Measurements from ENCODE around the gene KANSL3.

Gene KANSL3

DNA sequence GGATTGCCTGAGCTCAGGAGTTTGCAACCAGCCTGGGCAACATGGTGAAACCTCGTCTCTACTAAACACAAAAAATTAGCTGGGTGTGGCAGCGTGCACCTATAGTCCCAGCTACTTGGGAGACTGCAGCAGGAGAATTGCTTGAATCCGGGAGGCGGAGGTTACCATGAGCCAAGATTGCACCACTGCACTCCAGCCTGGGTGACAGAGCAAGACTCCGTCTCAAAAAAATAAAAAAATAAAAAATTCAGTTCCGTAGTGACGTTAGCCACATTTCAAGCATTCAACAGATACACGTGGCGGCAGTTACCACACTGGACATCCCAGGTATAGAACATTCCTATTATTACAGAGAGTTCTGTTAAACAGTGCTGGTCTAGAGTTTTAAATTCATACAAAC, 4.5 kb downstream of the KANSL3 start:
- TF ChIP-seq GATA3 (IDR thresholded peaks at IDR 0.05; ENCODE audit: low read depth, low read length) (no peak), GATA2 (IDR thresholded peaks at IDR 0.05; ENCODE audit: low read depth, low read length) (no peak)

DNA sequence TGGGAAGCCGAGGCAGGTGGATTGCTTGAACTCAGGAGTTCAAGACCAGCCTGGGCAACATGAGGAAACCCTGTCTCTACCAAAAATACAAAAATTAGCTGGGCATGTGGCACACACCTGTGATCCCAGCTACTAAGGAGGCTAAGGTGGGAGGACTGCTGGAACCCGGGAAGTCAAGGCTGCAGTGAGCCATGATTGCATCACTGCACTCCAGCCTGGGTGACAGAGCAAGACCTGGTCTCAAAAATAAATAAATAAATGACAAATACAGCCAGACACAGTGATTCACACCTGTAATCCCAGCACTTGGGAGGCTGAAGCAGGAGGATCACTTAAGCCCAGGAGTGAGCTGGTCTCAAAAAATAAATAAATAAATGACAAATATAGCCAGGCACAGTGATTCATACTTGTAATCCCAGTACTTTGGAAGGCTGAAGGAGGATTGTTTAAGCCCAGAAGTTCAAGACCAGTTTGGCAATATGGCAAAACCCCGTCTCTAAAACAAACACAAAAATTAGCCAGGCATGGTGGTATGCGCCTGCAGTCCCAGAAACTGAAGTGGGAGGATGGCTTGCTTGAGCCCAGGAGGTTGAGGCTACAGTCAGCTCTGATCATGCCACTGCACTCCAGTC, 6.2 kb downstream of the KANSL3 start:
- no peak for TF ChIP-seq GATA2 (IDR thresholded peaks at IDR 0.05; ENCODE audit: low read depth, low read length)
- TF ChIP-seq GATA3 (IDR thresholded peaks at IDR 0.05; ENCODE audit: low read depth, low read length): no peak

DNA sequence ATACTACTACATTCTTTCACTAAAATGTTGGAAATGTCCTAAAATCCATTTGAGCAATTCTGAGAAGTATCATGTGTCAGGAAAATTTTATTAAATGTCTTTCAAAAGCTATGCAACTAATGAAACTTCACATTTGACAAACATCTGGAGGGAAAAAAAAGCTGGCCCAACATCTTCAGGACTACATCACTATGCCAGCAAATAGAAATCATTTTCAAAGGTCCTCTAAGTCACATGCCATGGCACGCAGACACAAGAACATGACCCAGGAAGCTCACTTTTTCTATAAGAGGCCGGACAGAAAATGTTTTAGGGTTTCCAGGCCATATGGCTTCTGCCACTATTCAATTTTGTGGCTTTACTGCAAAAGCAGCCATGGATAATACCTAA, 11.6 kb downstream of the KANSL3 start:
- no peak for TF ChIP-seq GATA3 (IDR thresholded peaks at IDR 0.05; ENCODE audit: low read depth, low read length)
- no peak for TF ChIP-seq GATA2 (IDR thresholded peaks at IDR 0.05; ENCODE audit: low read depth, low read length)

DNA sequence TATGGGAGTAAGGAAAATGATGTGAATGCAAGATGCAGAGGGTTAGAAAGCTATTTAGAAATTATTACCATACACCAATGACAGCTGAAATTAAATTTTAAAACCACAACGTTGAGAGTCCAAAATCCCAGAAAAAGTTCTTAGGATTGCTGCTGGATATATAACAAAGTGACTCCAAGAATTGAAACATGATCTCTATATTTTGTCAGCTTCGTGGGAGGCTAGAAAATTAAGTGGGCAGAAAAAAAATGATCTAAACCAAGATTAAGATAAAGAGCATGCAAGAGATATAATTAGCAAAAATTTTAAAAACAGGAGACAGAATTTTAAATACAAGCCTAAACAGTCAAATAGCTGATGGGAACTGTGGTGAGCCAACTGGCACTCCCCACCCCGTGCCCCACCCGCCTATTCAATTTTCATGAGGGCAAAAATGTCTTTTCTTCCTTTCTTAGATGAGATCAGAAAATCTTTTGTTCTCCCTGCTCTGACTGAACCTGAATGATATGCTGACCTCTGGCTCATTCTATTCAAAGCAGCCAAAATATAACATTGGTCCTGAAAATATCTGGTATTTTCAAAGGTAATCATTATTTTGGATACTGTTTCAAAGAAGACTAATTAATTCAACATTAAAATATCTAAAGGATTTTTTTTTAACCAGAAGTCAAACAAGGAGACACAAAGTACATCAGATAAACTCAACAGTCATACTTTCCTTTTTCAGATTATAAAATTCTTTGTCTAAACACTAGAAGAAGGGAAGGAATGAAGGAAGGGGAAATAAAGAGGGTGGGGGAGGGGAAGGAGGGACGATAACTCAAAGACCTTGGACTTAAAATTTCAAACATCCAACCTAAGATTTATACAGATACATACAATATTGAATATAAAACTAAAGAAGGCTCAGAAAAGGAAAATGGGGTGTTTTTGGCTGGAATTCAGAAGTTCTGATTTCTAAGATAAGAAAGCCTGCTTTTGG, 12.2 kb downstream of the KANSL3 start:
- TF ChIP-seq GATA2 (IDR thresholded peaks at IDR 0.05; ENCODE audit: low read depth, low read length): no peak
- no peak for TF ChIP-seq GATA3 (IDR thresholded peaks at IDR 0.05; ENCODE audit: low read depth, low read length)

DNA sequence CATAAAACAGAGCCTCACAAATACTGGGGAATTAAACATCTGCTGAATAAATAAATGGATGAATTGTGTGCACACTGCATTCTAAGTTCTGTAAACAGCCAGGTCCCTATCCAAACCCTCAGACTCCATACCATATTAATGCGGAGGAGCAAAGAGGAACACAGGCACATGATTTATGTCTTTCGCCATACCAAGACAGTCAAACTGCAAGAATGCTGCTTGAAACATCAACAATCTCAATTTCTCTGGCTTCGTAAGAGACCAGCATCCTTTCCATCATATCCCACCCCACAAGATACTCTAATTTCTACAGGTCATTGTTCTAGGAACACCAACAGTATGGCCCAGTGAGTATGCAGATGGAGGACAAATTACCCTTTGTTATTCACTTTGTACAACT, 15.0 kb downstream of the KANSL3 start:
- no peak for TF ChIP-seq GATA3 (IDR thresholded peaks at IDR 0.05; ENCODE audit: low read depth, low read length)
- TF ChIP-seq GATA2 (IDR thresholded peaks at IDR 0.05; ENCODE audit: low read depth, low read length): no peak

DNA sequence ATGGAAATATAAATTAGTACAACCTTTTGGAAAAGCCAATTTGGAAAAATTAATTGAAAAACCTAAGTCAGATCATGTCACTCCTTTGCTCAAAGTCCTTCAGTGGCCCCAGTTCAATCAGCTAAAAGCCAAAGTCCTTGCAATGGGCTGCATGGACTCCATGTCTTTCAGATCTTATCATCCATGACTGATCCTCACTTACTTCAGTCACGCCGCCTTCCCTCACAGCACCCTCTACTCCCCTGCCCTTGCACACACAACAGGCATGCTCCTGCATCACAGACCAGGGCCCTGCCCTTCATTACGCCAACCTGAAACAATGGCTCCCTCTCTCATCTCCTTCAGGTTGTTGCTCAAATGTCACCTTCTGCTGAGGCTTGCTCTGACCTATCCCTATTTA, 15.6 kb downstream of the KANSL3 start:
- TF ChIP-seq GATA2 (IDR thresholded peaks at IDR 0.05; ENCODE audit: low read depth, low read length) (no peak), GATA3 (IDR thresholded peaks at IDR 0.05; ENCODE audit: low read depth, low read length) (no peak)

DNA sequence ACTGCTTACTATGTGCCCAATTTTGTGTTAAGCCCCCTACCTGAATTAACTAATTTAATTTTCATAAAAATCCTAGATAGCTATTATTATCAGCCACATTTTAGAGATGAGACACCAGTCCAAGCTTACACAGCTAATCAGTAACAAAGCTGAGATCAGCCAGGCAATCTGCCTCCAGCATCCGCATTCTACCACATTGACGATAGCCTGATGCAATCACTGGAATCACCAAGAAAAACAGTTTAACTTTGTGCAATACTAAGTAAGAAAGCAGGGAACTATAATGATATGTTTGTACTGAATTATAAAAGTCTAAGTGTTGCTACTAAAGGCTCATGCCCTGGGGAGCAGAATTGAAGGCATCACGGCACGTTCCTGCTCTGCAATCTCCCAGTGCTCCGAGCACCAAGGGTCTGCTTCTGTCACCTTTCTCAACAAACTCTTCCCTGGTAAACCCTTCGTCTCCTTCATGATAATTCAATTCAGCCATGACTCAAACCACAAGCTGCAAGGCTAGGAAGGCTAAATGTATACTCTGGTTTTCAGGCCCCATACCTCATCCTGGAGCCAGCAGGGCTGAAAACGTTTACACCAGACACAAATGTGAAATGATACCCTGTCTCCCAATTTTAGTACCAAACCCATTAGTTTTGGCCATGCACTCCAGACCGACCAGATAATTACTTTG, 19.4 kb downstream of the KANSL3 start:
- TF ChIP-seq GATA3 (IDR thresholded peaks at IDR 0.05; ENCODE audit: low read depth, low read length): no peak
- TF ChIP-seq GATA2 (IDR thresholded peaks at IDR 0.05; ENCODE audit: low read depth, low read length): no peak

DNA sequence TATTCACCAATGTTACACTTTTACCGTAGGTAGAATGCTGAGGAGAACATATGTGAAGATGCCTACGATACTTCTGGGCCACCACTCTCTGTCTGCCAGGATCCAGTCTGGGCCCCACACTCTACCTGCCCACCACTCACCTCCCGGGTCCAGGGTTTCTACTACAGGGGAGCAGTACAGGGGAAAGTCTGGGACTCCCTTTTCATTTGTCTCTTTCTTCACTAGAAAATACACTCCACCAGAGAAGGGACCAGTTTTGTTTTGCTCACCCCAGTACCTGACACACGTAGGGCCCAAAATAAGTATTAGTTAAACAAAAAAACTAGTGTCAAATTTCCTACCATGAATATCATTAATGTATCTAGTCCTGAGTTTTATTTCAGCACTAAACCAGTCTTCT, 21.1 kb downstream of the KANSL3 start:
- TF ChIP-seq GATA3 (IDR thresholded peaks at IDR 0.05; ENCODE audit: low read depth, low read length) (no peak), GATA2 (IDR thresholded peaks at IDR 0.05; ENCODE audit: low read depth, low read length) (no peak)

DNA sequence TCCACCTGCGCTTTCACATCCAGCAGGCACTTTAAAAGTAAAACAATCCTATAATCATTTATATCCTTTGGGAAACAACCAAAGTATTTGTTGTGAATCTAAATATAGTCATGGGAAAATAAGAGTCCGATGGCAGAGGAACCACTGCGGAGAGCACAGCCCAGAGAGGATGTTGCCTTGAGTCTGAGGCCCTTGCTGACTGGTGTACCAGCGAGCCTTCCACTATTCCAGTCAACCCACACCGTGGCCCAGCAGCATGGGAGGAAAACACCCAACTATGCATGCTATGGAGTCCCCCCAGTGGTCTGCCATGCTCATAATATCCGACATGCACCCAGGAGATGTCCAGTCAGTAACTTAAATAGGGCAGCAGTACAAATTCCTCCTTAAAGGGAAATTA, 21.6 kb downstream of the KANSL3 start:
- TF ChIP-seq GATA3 (IDR thresholded peaks at IDR 0.05; ENCODE audit: low read depth, low read length): no peak
- TF ChIP-seq GATA2 (IDR thresholded peaks at IDR 0.05; ENCODE audit: low read depth, low read length): no peak

DNA sequence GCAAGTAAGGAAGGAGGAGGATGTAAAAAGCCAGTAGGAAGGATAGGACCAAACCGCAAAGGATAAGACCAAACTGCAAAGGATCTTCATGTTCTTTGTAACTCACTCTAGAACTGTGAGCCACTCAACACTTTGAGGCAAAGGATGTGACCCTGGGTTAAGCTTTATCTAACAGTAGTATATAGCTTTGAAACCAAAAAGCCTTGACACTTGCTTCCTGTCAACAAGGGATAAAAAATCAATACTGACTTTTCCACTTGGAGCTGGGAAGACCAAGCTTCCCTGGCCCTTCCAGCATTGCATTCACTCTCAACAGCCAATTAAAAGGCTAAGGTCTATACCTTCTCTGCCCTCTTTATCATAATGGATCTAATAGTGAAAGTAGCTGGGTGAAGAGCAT, 22.0 kb downstream of the KANSL3 start:
- TF ChIP-seq GATA2 (IDR thresholded peaks at IDR 0.05; ENCODE audit: low read depth, low read length) (no peak), GATA3 (IDR thresholded peaks at IDR 0.05; ENCODE audit: low read depth, low read length) (no peak)

DNA sequence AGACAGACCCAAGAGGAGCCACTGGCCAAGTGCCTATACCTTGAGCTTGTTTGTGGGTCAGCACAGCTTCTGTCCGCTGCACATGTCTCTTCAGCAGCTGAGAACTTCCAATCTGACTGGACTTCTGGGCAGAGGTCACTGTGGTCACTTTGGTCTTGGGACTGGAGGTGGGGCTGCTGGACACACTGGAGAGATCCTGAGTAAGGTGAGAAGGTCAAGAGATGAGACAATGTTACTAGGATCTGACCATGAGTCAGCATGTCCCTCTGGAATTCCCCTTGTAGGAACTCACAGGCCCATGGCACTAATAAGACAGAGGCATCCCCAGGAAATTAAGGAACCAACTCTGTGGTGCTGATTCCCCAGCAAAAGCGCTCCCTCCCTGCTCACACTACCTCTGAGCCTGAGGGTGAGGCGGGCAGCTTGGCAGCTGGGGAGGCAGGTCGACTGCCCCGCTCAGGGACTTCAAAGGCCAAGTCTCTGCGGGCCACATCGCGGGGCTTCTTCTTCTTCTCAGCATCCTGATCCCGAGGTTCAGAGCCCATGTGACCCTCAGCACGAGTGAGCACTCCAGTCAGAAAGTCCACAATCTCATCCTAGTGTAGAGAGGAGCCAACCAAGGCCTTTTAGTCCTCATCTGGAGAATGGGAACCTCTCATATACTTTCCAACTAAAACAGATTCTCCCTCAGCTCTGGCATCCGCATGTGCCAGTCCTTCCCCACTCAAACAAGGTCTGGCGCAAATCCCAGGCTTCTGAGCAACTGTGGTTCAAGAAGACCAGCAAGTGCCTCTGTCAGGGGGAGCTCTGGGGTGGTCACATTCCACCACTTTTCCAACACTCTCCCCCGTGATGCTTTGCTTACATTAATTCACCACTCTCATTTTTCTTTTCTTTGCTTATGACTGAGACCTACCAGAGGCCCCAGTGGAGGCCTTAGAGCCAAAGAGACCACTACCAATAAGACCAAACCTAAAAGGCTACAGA, 29.4 kb downstream of the KANSL3 start:
- TF ChIP-seq GATA3 (IDR thresholded peaks at IDR 0.05; ENCODE audit: low read depth, low read length) (no peak), GATA2 (IDR thresholded peaks at IDR 0.05; ENCODE audit: low read depth, low read length) (no peak)

DNA sequence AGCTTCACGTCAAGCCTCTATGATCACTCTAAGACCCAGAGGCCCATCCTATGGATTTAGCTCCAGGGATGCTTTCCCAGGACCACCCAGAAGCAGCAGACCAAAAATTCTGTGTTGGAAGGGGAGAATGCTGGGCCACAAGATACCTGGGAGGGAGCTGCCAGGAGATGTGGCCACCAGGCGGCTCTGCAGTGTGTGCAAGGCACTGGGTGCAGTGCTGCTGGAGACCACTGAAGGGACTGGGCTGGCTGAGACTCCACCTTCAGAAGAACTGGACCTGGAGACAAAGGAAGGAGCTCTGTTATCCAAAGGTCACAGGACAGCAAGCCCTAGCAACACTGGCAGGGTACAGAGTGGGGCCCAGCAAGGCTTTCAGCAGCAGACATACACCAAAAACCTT, 34.0 kb downstream of the KANSL3 start:
- no peak for TF ChIP-seq GATA3 (IDR thresholded peaks at IDR 0.05; ENCODE audit: low read depth, low read length)
- TF ChIP-seq GATA2 (IDR thresholded peaks at IDR 0.05; ENCODE audit: low read depth, low read length): no peak

DNA sequence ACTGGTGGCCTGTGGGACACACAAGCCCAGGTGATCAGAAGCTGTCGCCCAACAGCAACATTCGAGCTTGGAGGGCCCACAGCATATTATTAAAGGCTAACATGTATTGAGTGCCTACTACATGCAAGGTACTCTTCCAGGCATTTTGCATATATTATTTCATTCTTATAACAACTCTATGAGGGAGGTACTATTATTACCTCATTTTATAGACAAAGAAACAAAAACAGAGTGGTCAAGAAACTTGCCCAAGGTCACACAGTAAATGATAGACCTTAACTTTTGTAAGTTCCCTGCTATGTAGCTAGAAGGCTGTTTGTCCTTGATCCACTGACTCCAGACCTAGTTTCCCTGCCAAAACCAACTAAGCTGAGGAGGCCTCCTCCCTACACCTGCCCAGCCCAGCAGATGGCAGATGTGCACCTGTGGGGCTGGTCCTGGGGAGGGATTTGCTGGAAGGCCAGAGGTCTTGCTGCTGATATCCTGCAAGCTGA, 35.7 kb downstream of the KANSL3 start:
- TF ChIP-seq GATA3 (IDR thresholded peaks at IDR 0.05; ENCODE audit: low read depth, low read length) (no peak), GATA2 (IDR thresholded peaks at IDR 0.05; ENCODE audit: low read depth, low read length) (no peak)
